ENCODE data around the gene CEP20.
"Not testable (repeated sequence)": the region's sequence is repeated elsewhere in the genome, so short reads cannot be mapped to it uniquely, and the experiment has no call there.

The CEP20 gene

DNA sequence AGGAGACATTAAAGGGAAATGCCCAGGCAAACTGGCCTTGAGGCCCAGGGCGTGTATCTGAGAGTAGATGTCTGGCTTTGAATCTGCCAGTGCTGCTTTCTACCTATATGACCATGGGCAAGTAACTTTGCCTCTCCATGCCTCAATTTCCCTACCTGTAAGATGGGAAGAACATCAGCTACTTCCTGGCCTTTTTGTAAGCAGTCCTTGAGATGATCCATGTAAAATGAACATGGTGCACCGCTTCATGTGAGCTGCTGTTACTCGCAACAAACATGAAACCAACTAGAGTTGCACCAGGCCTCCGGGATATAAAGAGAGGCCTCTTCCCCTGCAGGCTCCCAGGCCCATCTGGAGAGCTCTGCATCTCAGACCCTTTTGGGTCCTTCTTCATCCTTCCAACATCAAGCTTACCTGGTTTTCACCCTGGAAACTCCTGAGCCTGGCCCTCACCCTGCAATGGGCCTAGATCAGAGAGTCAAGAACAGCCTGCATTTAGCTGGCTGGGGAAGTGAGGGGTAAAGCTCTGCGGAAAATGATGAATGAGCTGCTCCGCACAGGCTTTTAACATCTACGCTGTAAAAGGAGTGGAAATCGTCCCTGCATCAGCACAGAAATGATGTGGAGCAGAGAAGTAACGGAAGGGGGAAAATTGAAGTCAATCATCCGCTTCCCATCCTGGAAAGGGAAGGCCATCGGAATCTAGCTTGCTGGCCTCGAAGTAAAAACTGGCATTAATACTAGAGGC, 29.3 kb downstream of the CEP20 start:
- DNase-seq (ENCODE audit: low spot score in 2 of 2), result no peak
- Mint-ChIP-seq H3K9me3 (no peaks in the 10 kb centered on the region), H3K4me1 (peaks cover 14% of the 10 kb centered on the region), H3K27ac (no peak overlapping the region), H3K4me3 (no peak overlapping the region), H3K27me3 (peaks cover 7% of the 10 kb centered on the region), H3K36me3 (no peaks in the 10 kb centered on the region)
- no peak for ATAC-seq (ENCODE audit: low read depth)

- H3K9me3 Mint-ChIP-seq, result no peaks in the 10 kb centered on the region
- H3K4me1 Mint-ChIP-seq, result peaks cover 14% of the 10 kb centered on the region
- no peak overlapping the region for H3K27ac Mint-ChIP-seq
- H3K27me3 Mint-ChIP-seq, result peaks cover 10% of the 10 kb centered on the region
- ATAC-seq (ENCODE audit: low read depth), result no peak
- H3K4me3 Mint-ChIP-seq, result peak overlapping the region; percentile 65
- no peak for DNase-seq (ENCODE audit: low spot score in 2 of 2)
- H3K36me3 Mint-ChIP-seq, result no peaks in the 10 kb centered on the region
These were observed 30.5 kb downstream of the CEP20 start for GRCh38 chr16:15857724-15858560.

DNA sequence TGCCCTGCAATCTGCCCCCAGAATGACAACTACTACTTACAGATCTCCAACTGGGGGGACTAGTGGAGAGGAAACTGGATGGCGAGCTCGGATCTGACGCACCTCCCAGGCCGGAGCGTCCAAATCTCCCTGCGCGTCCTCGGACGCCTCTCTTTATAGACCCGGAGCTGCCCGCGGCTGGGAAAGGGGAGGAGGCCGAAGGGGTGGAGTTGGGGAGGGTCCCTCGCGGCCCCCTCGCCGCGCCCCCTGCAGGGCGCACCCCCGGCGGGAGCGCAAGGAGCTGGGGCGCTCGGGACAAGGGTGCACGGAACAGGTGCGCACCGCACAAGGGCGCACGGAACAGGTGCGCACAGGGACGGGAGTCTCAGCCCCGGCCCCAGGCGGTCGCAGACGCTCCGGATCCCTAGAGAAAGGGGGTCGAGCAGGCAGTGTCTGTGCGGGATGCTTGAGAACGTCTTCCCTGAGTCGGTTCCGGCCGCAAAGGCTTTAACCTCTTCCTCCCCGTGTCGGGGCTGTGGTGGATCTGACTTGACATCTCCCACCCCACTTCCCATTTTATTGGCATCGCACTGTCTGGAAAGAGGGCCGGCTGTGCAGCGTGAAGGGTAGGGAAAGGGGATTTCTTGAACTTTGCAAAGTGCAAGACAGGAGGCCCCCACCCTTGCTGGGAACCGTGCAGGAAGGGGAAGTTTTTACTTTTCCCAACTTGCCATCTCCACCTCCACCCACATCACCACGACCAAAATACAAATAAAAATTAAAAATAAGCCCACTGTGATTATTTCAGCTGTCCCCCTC, 31.3 kb downstream of the CEP20 start, which contains the start of gene MYH11:
Gene MYH11 (minus strand): TSS at position 128 of the 798 bp plus-strand sequence. CDS start 18,776 bp downstream, outside the sequence.
- Mint-ChIP-seq H3K27ac (no peak within 1 kb of the TSS), H3K4me3 (peak within 1 kb of the TSS; percentile 68)

DNA sequence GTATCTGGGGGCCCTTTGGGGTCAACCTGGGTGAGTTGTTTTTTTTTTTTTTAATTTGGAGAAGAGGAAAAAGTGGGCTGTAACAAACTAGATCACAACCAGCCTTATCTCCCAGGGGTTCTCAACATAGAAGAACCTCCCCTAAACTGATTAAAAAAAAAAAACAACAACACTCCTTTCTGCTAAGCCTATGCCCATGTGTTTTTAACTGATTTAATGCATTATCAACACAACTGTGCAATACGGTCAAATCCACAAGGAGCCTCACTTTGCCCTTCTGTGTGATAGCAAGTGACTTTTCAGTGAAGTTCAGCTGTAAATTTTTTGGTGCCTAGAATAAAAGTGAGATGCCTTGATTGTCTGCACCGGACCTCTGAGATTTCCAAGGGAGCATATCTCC, 32.2 kb downstream of the CEP20 start:
- ATAC-seq (ENCODE audit: low read depth), result peak; percentile 14
- Mint-ChIP-seq H3K36me3 (no peaks in the 10 kb centered on the region), H3K4me3 (peak overlapping the region; percentile 68), H3K27ac (no peak overlapping the region), H3K4me1 (peaks cover 14% of the 10 kb centered on the region), H3K27me3 (peaks cover 10% of the 10 kb centered on the region), H3K9me3 (no peaks in the 10 kb centered on the region)
- DNase-seq (ENCODE audit: low spot score in 2 of 2), result no peak

More for the DNA sequence above, 31.3 kb downstream of the CEP20 start, which contains the start of gene MYH11:
- Mint-ChIP-seq H3K4me1 (peaks cover 14% of the 10 kb centered on the region), H3K27me3 (peaks cover 10% of the 10 kb centered on the region), H3K36me3 (no peaks in the 10 kb centered on the region), H3K9me3 (no peaks in the 10 kb centered on the region)
- DNase-seq (ENCODE audit: low spot score in 2 of 2) (no peak), ATAC-seq (ENCODE audit: low read depth) (no peak)

DNA sequence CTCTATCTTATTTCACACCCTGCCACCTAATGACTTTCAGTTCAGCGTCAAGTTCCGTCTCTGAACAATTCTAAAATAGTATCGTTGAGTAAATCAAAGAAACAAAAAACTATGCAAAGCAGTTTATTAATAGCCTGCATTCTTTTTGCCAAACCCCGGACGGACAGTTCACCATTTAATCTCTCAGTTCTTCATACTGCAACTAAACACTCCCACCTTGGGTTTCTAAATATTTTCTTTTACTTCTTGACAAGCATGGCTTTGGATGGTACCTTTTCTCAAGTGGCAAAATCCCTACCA, 32.7 kb downstream of the CEP20 start:
- peak; percentile 66 for ATAC-seq (ENCODE audit: low read depth)
- H3K4me3 Mint-ChIP-seq, result peak overlapping the region; percentile 68

DNA sequence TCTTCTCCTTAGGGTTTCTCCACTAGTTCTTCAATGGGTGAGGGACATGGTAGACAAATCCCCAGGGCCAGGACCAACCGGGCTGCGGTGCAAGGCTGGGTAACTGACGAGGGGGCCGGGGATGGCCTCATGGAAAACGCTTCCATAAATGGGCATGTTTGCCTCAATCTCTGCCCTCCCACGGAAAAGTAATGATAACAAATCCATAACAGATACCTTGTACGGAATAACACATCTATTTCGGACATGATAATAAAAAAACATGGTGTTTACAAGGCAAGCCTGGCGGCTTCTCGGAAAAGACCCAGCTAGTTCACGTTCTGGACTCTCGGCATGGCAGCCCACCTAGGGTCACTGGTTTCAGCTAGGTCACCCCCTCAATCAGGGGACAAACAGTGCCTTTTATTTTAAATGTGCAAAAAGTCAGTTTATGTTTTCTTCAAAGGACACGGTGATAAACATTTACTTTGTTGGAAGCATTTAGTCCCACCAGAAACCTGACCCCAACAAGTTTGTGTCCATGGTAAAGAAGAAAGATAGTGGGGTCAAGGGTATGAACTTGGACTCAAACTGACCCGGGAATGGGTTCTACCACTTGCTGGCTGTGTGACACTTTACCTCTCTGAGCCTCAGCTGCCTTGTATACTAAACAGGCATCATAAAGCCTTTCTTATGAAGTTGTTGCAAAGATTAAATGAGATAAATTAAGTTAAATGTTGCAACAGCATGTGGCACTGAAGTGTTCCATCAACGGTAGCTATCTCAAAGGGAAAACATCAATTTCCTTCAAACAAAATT, 33.3 kb downstream of the CEP20 start:
- Mint-ChIP-seq H3K9me3 (no peaks in the 10 kb centered on the region), H3K27ac (no peak overlapping the region), H3K4me1 (peaks cover 14% of the 10 kb centered on the region)

More for the DNA sequence above, 32.7 kb downstream of the CEP20 start:
- peaks cover 10% of the 10 kb centered on the region for H3K27me3 Mint-ChIP-seq
- DNase-seq (ENCODE audit: low spot score in 2 of 2), result no peak
- no peaks in the 10 kb centered on the region for H3K36me3 Mint-ChIP-seq
- no peak overlapping the region for H3K27ac Mint-ChIP-seq
- H3K9me3 Mint-ChIP-seq, result no peaks in the 10 kb centered on the region
- peaks cover 14% of the 10 kb centered on the region for H3K4me1 Mint-ChIP-seq

DNA sequence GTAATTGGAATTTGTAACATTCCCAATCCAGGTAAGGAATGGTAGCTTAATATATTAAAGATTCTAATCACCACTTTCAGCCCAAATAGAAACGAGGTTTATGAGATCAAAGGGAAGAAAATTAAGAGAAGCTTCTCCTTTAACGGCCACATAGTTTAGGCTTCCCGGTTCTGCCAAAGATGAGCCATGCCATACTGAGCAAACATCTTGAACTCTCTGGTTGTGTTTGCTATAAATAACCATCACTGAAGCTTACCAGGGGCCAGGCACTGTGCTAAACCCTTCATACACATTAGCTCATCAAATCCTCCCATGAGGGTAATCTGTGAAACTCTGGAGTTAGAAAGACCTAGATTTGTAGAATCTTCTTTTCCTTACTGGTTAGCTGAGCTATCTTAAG, 34.3 kb downstream of the CEP20 start:
- no peak for DNase-seq (ENCODE audit: low spot score in 2 of 2)
- Mint-ChIP-seq H3K9me3 (no peaks in the 10 kb centered on the region), H3K27me3 (peaks cover 10% of the 10 kb centered on the region), H3K27ac (no peak overlapping the region), H3K4me1 (peaks cover 14% of the 10 kb centered on the region), H3K36me3 (no peaks in the 10 kb centered on the region), H3K4me3 (no peak overlapping the region)
- no peak for ATAC-seq (ENCODE audit: low read depth)

More for the DNA sequence above, 33.3 kb downstream of the CEP20 start:
- Mint-ChIP-seq H3K4me3 (peak overlapping the region; percentile 68), H3K27me3 (peaks cover 10% of the 10 kb centered on the region), H3K36me3 (no peaks in the 10 kb centered on the region)
- DNase-seq (ENCODE audit: low spot score in 2 of 2) (no peak), ATAC-seq (ENCODE audit: low read depth) (no peak)

DNA sequence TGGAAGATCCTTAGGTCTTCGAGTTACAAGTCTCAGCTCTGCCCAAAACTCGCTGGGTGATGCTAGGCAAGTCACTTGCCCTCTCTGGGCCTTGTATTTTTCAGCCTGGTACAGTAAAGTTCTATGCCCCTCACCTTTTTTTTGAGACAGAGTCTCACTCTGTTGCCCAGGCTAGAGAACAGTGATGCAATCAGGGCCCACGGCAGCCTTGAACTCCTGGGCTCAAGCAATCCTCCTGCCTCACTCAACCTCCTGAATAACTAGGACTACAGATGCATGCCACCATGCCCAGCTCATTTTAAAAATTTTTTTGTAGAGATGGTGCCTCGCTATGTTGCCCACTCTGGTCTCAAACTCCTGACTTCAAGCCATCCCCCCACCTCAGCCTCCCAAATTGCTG, 35.4 kb downstream of the CEP20 start:
- Mint-ChIP-seq H3K27me3 (peaks cover 10% of the 10 kb centered on the region), H3K27ac (no peak overlapping the region), H3K9me3 (no peaks in the 10 kb centered on the region), H3K36me3 (no peaks in the 10 kb centered on the region), H3K4me1 (peaks cover 14% of the 10 kb centered on the region), H3K4me3 (no peak overlapping the region)
- DNase-seq (ENCODE audit: low spot score in 2 of 2) (no peak), ATAC-seq (ENCODE audit: low read depth) (no peak)

GRCh38 chr16:15850555-15850954, 37.8 kb downstream of the CEP20 start:
- not testable (repeated sequence) for H3K4me1 Mint-ChIP-seq; ATAC-seq (ENCODE audit: low read depth); H3K27me3 Mint-ChIP-seq; DNase-seq (ENCODE audit: low spot score in 2 of 2); H3K4me3 Mint-ChIP-seq; H3K27ac Mint-ChIP-seq; H3K36me3 Mint-ChIP-seq; H3K9me3 Mint-ChIP-seq

DNA sequence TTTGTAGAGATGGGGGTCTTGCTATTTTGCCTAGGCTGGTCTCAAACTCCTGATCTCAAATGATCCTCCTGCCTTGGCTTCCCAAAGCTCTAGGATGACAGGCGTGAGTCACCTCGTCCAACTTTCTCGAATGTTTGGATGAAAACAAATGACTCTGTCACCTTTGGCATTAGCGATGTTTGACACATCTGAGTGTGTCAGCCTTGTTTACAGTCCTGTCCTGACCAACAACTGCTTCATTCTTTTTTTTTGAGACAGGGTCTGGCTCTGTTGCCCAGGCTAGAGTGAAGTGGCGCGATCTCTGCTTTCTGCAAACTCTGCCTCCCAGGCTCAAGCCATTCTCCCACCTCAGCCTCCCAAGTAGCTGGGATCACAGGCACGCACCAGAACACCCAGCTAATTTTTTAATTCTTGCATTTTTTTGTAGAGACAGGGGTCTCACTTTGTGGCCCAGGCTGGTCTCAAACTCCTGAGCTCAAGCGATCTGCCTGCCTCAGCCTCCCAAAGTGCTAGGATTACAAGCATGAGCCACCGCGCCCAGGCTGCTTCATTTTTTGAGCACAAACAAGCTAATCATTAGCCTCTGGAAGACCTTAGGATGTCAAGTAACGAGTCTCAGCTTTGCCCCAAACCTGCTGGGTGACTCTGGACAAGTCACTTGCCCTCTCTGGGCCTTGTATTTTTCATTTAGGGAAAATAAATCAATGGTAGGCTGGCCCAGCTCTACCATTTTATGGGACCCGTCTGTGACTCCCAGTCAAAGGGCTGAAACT, 39.0 kb downstream of the CEP20 start:
- no peak overlapping the region for H3K4me3 Mint-ChIP-seq
- H3K4me1 Mint-ChIP-seq, result no peaks in the 10 kb centered on the region
- ATAC-seq (ENCODE audit: low read depth) (no peak), DNase-seq (ENCODE audit: low spot score in 2 of 2) (no peak)
- H3K27me3 Mint-ChIP-seq, result peaks cover 3% of the 10 kb centered on the region
- no peaks in the 10 kb centered on the region for H3K9me3 Mint-ChIP-seq
- no peak overlapping the region for H3K27ac Mint-ChIP-seq
- no peaks in the 10 kb centered on the region for H3K36me3 Mint-ChIP-seq

GRCh38 chr16:15847611-15848175, 40.7 kb downstream of the CEP20 start:
- Mint-ChIP-seq H3K4me1 (no peaks in the 10 kb centered on the region), H3K9me3 (no peaks in the 10 kb centered on the region), H3K36me3 (no peaks in the 10 kb centered on the region), H3K27me3 (peaks cover 1% of the 10 kb centered on the region), H3K4me3 (no peak overlapping the region), H3K27ac (no peak overlapping the region)
- no peak for ATAC-seq (ENCODE audit: low read depth)
- no peak for DNase-seq (ENCODE audit: low spot score in 2 of 2)

DNA sequence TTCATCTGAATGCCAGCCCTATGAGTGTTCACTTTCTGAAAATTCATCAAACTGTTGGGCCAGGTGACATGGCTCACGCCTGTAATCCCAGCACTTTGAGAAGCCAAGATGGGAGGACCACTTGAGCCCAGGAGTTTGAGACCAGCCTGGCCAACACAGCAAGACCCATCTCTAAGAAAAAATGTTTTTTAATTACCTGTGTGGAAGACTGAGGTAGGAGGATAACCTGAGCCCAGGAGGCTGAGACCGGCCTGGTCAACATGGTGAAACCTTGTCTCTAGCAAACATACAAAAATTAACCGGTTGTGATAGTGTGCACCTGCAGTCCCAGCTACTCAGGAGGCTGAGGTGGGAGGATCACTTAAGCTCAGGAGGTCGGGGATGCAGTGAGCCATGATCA, 41.9 kb downstream of the CEP20 start:
- Mint-ChIP-seq H3K27me3 (peaks cover 1% of the 10 kb centered on the region), H3K4me1 (no peaks in the 10 kb centered on the region), H3K36me3 (no peaks in the 10 kb centered on the region), H3K27ac (no peak overlapping the region), H3K4me3 (no peak overlapping the region), H3K9me3 (no peaks in the 10 kb centered on the region)
- no peak for DNase-seq (ENCODE audit: low spot score in 2 of 2)
- no peak for ATAC-seq (ENCODE audit: low read depth)

Data from memory B cell (primary cell).